Stimulated activated CD8-positive, alpha-beta memory T cell treated with anti-CD3 and anti-CD28 coated beads, Interleukin-4, amount 100 ng/mL, for 4 hours (primary cell): ENCODE measurements around the gene TYRO3.

Experiments
- DNase-seq, 2 donors: peaks; one replicate each; pipeline ENCODE4 v3.0.0-alpha.2; 2020; ENCODE audit warnings: low read depth in 2 of 2, low spot score in 1 of 2

TYRO3 gene

DNA sequence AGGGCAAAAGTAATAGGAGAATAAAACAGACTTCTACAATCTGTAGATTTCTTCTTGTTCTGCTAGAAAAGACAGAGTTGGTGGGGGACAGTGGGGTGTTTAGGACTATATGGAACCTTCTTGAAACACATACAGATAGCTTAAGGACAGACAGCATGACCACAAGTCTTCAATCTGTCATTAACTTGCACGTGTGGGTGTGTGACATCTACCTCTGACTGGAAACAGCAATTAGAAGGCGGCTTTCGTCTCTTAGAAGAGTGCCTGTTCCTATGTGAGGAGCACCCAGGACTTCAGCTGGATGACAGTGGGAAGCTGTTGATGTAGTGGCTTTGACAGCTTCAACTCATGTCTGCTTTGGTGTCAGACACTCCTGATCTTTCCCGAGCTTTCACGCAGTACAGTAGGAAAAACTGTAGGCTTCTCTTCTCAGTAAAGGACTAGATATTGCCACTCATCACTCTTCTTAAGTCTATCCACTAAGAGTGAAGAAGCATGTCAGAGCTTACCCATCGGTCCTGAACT lies 44.5 kb downstream of the TYRO3 start:
- no peak for DNase-seq

DNA sequence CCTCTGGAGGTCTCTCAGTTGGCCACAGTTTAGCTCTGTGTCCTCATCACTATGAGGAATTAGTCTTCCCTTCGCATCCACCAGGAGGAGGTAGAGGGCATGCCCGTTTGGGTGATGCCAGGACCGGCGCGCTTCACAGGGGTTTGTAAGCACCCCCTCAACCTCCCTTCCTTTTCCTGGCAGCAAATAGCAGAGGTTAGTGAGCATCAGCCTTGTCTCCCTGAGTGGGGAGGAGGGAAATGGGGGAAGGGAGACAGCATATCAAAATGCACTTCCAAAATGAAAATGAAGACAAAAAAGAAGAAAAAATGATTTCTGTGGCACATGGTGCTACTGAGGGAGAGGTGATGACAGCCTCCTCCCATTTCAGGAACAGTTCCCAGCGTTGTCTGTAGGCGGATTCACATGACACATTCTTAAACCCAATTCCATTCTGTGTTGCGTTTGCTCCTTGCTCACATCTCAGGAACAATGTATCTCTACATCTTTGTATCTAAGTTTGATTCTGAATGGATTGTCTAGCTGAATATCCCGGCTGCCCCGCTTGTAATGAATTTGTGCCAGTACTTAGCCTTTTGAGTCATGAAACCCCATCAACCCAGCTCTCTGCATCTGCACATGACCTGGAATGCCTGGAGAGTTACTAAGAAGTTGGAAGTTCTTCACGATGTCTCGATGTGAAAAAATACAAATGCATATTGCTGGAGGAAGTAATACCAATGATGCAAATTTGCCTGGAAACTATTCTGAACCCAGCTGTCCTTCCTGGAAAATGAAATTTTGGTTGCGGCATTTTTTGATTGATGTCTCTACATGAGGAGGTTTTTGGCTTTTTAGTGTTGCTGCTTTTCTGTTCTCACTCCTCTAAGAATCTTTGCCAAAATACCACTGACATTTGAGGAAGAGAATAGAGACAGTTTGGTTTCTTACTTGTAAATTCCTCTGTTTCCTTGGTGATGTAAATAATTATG lies 45.2 kb downstream of the TYRO3 start:
- DNase-seq = peak in 1 of 2 donors; percentile 23

DNA sequence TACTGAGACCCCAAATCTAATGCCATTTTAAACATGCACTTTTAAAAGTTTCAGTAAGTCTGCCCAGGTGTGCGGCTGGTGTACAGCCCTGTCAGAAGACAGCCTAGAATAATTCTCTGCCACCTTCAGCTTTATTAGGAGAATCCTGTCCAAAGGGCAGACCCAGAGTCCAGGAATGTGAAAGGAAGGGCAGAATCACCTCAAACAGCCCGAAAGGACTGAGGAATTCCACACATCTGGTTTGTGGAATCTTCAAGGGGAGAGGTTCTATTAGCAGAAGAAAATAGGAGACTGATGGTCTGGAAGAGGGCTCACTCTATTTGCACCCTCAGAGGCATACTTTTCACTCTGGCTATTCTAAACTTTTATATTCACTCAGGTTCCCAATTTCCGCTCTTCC lies 46.6 kb downstream of the TYRO3 start:
- DNase-seq = no peak

DNA sequence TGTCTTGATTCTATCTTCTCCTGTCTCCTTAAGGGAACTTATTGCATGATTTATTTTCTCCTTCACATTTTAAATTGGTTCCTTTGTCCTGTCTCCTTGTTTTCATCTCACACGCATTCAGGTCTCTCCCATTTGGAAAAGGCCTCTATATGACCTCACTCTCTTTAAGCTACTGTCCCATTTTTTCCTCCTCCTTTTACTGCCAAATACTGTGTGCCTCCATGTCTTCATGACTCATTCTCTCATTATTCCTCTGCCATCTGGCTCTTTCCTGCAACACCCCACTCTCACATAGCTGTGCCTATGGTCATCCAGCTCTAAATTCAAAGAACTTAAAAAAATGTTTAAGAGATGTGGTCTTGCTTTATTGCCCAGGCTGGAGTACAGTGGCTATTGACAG lies 48.0 kb downstream of the TYRO3 start:
- no peak for DNase-seq

DNA sequence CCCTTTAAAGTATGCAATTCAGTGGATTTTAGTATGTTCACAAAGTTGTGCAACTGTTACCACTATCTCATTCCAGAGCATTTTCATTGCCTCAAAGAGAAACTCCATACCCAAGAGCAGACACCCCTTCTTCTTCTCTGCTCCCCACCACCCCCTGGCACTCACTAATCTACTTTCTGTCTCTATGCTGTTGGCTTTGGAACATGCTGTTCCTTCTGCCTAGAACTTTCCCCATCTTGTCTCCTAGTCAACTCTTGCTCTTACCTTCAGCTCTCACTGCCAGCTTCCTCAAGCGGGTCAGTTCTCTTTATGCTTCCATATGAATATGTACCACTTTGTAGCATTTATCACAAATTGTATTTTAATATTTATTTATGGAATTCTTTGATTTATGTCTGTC lies 50.1 kb downstream of the TYRO3 start:
- no peak for DNase-seq

DNA sequence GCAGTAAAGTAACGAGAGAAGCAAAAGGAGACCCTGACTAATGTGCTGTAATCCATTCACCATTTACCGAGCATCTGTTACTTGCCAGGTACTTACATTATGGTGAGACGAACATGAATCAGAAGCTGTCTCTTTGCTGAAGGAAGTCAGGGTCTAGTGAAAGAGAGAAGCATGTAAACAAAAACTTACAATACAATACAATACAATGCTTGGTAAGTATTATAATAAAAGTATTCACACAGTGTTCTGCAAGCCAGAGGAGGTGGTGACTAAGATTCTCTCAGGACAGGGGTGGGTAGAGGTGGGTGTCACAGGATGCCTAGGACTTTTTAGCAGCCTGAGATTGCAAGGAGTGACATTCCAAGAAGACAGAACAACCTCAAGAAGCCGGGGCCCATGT lies 51.0 kb downstream of the TYRO3 start:
- no peak for DNase-seq

DNA sequence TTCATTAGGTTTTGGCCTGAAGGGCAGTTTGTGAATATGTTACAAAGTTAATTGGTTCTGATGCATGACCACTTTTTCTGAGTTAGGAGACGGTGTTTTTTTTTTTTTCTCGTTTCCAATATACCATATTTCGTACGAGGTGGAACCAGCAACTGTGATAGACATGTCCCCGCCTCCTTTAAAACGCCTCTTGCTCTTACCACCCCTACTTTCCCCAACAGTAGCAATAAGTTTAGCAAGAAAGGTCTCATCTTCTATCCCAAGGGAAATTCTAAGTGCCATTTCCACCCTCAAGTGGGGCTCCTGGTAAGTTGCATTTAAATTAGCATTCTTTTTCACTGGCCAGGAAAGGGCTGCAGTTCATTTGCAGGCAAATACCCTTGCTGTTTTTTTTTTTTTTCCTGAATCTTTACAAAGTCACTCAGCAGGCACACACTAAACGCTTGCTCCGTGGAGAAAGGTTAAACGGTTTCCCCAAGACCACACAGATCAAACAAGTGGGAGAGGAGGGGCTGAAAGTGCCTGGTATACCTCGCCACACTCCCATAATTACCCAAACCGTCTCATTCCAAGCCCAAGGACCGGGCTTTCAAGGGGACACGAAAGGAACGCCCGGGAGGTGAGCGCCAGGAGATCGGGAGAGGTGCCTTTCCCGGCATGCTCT lies 61.7 kb downstream of the TYRO3 start:
- DNase-seq = no peak

DNA sequence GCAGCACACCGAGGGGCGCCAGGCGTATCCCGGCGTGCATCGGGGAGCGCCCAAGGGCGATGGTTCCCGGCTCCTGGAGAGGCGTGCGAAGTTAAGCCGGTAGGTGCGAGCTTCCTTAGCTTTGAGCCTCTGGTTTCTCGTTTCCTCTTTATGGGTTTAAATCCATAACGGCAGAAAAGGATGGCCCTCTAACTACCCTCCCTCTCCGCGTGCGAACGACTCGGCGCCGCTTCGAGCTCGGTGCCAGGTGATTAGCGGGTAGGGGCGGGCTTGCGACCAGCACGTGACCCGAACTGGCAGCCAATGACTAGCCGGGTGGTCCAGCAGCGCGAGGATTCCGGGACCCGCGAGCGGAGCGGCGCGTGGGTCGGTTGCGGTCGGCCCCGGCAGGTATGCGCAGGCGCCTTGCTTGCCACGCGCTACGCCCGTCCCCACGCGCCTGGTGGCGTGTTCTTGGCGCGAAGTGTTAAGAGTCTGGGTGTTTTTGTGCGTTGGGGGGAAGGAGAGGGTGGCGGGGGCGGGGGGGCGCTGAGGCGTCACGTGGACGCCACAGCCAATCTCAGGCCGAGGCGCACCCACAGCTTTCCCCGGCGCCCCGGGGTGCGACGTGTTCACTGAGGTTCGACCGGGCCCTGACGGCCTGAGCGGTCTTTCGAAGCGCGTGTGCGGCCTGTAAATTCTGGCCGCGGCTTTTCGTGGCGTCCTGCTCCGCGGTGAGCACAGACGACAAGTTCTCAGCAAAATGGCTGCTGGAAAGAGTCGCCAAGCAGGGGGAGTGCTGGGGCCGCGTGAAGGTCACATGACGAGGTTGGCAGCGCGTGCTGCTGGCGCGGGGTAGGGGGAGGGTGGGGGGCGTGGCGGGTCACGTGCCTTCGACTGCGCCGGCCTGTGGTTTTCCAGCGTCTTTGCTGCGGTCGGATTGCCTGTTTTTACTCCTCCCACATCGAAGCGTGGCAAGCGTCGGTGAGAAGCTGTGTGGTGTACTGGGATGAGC lies 62.5 kb downstream of the TYRO3 start:
- peak; percentile 72 to 84 for DNase-seq

DNA sequence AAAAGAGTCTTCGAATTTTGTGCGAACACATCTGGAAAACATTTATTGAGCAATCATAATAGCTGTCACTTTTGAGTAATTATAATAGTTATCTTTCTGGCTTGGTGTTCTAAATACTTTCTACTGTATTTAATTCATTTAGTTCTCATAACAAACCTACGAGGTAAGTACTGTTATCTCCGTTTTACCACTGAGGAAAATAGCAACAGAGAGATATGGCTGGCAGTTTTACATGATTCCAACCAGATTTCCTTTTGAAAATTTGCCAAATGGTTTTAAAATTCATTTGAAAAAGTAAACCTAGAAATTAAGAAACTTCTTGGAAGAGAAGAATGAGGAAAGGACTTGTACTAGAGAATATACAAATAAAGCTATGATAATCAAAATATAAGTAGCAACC lies 63.9 kb downstream of the TYRO3 start:
- no peak for DNase-seq

DNA sequence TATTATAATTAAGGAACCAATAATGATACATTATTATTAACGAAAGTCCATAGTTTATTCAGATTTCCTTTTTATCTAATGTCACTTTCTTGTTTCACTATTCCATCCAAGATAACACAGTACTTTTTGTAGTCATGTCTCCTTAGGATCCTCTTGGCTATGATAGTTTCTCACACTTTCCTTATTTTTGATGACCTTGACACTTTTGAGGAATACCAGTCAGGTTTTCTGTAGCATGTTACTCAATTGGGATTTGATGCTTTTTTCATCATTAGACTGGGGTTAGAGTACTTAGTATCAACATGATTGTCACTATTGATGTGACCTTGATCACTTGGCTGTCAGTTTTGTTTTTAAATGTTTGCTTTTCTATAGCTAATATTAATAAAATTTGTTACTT lies 68.2 kb downstream of the TYRO3 start:
- no peak for DNase-seq

DNA sequence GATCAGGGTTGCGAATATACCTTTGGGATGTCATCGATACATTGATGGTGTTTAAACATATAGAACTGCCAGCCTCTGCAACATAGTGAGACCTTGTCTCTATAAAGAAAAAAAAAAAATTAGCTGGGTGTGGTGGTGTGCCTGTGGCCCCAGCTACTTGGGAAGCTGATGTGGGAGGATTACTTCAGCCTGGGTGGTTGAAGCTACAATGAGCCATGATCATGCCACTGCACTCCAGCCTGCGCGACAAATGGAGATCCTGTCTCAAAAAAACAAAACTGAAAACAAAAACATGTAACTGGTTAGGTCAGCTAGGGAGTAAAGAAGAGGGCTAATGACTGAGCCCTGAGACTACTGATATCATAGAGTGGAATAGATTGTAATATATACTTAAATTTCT lies 70.5 kb downstream of the TYRO3 start:
- no peak for DNase-seq

DNA sequence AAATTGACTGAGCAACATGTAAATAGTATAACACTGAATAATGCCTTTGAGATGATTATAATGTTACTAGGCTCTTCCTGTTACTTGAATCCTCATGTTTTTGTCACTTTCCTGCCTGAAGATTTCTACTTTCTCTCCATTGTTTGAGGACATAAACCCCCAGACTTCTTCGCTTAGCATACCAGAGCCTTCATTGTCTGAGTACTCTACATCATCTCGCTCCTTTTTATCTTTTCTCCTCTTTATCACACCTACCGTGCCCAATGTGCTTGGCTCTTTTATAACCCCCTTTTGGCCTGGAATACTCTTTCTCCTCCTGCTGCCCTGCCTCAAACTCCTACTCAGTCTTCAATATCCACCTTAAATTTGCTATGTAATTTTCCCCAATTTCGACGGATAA lies 70.9 kb downstream of the TYRO3 start:
- no peak for DNase-seq

DNA sequence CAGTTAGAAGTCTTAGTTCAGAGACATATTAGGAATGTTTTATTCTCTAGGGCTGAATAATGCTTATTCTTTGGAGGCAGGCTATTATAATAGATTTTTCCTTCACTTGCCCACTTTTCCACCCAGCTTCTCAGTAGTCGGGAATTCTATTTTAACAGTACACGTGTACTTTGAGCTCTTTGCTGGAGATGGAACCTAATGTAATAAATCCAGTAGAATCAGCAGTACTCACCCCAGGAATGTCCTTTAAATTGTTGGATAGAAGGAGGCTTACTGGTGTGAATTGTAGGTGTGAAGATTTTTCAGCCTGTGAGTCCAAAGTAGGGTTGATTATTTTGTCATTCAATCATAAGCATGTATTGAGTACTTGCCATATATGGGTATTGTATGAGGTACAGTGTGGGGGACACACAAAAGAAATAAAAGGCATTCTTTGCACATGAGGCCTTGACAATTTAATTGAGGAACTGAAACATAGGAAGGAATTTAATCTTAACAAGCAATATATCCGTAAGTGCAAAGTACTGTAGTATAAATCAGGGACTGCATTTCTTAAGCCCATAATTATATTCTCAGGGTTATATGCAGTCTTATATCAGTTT lies 71.7 kb downstream of the TYRO3 start:
- no peak for DNase-seq

DNA sequence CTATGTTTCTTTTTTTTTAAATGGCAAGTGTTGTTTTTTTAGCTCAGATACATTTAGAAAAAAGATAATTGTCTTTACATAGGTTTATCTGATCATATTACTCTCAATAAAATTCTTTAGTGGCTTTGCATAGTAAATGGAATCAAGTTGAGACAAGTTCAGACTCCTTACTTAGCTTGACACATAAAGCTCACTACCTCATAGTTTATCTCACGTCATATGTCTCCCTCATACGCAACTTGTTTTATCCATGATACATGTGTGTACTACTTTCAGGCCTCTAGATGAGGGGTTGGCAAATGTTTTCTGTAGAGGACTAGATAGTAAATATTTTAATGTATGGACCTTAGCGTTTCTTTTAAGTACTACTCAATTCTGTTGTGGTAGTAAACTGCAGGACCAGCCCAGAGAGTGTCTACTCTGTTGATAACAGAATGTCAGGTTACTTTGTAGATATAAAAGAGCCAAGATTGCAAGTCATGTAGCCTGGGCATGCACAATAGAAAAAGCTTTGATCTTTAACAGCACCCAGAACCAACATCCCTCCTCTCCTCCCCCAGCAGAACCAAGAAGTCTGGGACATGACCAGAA lies 73.0 kb downstream of the TYRO3 start:
- no peak for DNase-seq
